SU-DHL-6 (cell line): ENCODE data around the gene SETD6.

ENCODE experiments used
- H2AFZ ChIP-seq: fragments of 200-600 bp; sonication (generic); 2 replicates; pipeline ENCODE4 v1.6.1; 2014; ENCODE audit warnings: low read depth, mild to moderate bottlenecking, moderate library complexity, mixed read lengths, antibody characterized with exemption, low read length; ENCODE audit not compliant: severe bottlenecking
- H3F3A ChIP-seq: fragments of 200-600 bp; shearing (Covaris generic); 2 replicates; pipeline ENCODE4 v1.6.0; 2016; ENCODE audit warnings: antibody characterized with exemption, mild to moderate bottlenecking; ENCODE audit not compliant: insufficient read depth
- H3K27ac ChIP-seq: fragments of 200-600 bp; sonication (generic); 2 replicates; pipeline ENCODE4 v1.5.1; 2016; ENCODE audit warnings: low read depth, mild to moderate bottlenecking, low read length, moderate library complexity, mixed read lengths
- H3K27me3 ChIP-seq: fragments of 200-600 bp; sonication (generic), shearing (Covaris generic); 2 replicates; pipeline ENCODE4 v1.6.0; 2014; ENCODE audit warnings: mild to moderate bottlenecking, low read length
- H3K36me3 ChIP-seq: fragments of 200-600 bp; sonication (generic); 2 replicates; pipeline ENCODE4 v1.6.1; 2014; ENCODE audit warnings: mild to moderate bottlenecking, low read length, mixed read lengths
- H3K4me2 ChIP-seq: fragments of 300-600, 200-600 bp; shearing (Covaris generic), sonication (generic); 2 replicates; pipeline ENCODE4 v1.6.0; 2014; ENCODE audit warnings: low read length, low read depth, mild to moderate bottlenecking; ENCODE audit not compliant: poor library complexity, severe bottlenecking
- H3K4me3 ChIP-seq: fragments of 200-600 bp; sonication (generic); 2 replicates; pipeline ENCODE4 v1.5.1; 2014; ENCODE audit warnings: antibody characterized with exemption, low read length, mild to moderate bottlenecking, mixed read lengths; ENCODE audit not compliant: insufficient read depth, poor library complexity, severe bottlenecking
- H3K79me2 ChIP-seq: fragments of 200-600 bp; sonication (generic); 2 replicates; pipeline ENCODE4 v1.6.1; 2014; ENCODE audit warnings: mild to moderate bottlenecking, low read length, moderate library complexity; ENCODE audit not compliant: insufficient read depth
- H3K9ac ChIP-seq: fragments of 200-600 bp; sonication (generic); 2 replicates; pipeline ENCODE4 v1.7.0; 2014; ENCODE audit warnings: mild to moderate bottlenecking, low read length
- H3K9me2 ChIP-seq: fragments of 200-600 bp; sonication (generic); replicated peaks from 2 replicates; pipeline ENCODE4 v1.6.1; 2014; ENCODE audit warnings: low read length; ENCODE audit not compliant: insufficient read depth
- H3K9me3 ChIP-seq: fragments of 200-600 bp; sonication (generic); 2 replicates; pipeline ENCODE4 v1.6.1; 2014; ENCODE audit warnings: low read length, mixed read lengths; ENCODE audit not compliant: insufficient read depth
- H4K20me1 ChIP-seq: fragments of 200-600 bp; sonication (generic); 2 replicates; pipeline ENCODE4 v1.6.1; 2014; ENCODE audit warnings: low read depth, mild to moderate bottlenecking, antibody characterized with exemption, low read length, moderate library complexity, mixed read lengths
- CTCF ChIP-seq: fragments of 200-600 bp; sonication (generic); IDR thresholded peaks from one replicate; pipeline ENCODE4 v1.5.1; 2017; ENCODE audit warnings: antibody characterized with exemption, mild to moderate bottlenecking, low read length, moderate library complexity; ENCODE audit not compliant: insufficient read depth, poor library complexity, severe bottlenecking
- EZH2phosphoT487 ChIP-seq: fragments of 200-600 bp; sonication (generic), shearing (Covaris generic); conservative IDR thresholded peaks from 2 replicates; pipeline ENCODE4 v1.6.1; 2018; ENCODE audit warnings: mild to moderate bottlenecking, antibody characterized with exemption, low read length, moderate library complexity, mixed read lengths

SETD6 gene

GRCh38 chr16:58535100-58535499 is 19.8 kb downstream of the SETD6 start:
- peaks cover 17% of the 10 kb centered on the region; the same call in 1 of the 2 replicates for H3F3A ChIP-seq
- no peak overlapping the region for H3K4me2 ChIP-seq
- no peaks in the 10 kb centered on the region for H3K9me3 ChIP-seq
- no peaks in the 10 kb centered on the region for H3K27me3 ChIP-seq
- no peak overlapping the region for H3K9ac ChIP-seq
- H2AFZ ChIP-seq, result no peak overlapping the region
- H3K4me3 ChIP-seq, result no peak overlapping the region
- no peaks in the 10 kb centered on the region for H4K20me1 ChIP-seq
- H3K79me2 ChIP-seq, result no peaks in the 10 kb centered on the region; the same call in 1 of the 2 replicates
- peaks cover 79% of the 10 kb centered on the region for H3K36me3 ChIP-seq
- no peaks in the 10 kb centered on the region for H3K9me2 ChIP-seq
- H3K27ac ChIP-seq, result no peak overlapping the region
- TF ChIP-seq CTCF (no peak), EZH2phosphoT487 (no peak)

GRCh38 chr16:58536278-58536677 is 21.0 kb downstream of the SETD6 start:
- TF ChIP-seq EZH2phosphoT487 (no peak), CTCF (no peak)
- Histone ChIP-seq H3K27ac (no peak overlapping the region), H3K36me3 (peaks cover 77% of the 10 kb centered on the region), H3K79me2 (no peaks in the 10 kb centered on the region; the same call in 1 of the 2 replicates), H3K4me2 (no peak overlapping the region), H3K9ac (no peak overlapping the region), H3F3A (peaks cover 20% of the 10 kb centered on the region; the same call in 1 of the 2 replicates), H3K4me3 (no peak overlapping the region), H3K27me3 (no peaks in the 10 kb centered on the region), H2AFZ (no peak overlapping the region), H3K9me3 (no peaks in the 10 kb centered on the region), H4K20me1 (no peaks in the 10 kb centered on the region), H3K9me2 (no peaks in the 10 kb centered on the region)

GRCh38 chr16:58537124-58537906 is 22.0 kb downstream of the SETD6 start:
- peaks cover 76% of the 10 kb centered on the region for H3K36me3 ChIP-seq

More at GRCh38 chr16:58537124-58537906, 22.0 kb downstream of the SETD6 start:
- TF ChIP-seq CTCF (no peak), EZH2phosphoT487 (no peak)
- Histone ChIP-seq H3K4me2 (no peak overlapping the region), H3K79me2 (no peaks in the 10 kb centered on the region; the same call in 1 of the 2 replicates), H4K20me1 (no peaks in the 10 kb centered on the region), H3K9me2 (no peaks in the 10 kb centered on the region), H2AFZ (no peak overlapping the region), H3K4me3 (no peak overlapping the region), H3K27ac (no peak overlapping the region), H3F3A (peaks cover 20% of the 10 kb centered on the region; the same call in 1 of the 2 replicates), H3K9me3 (no peaks in the 10 kb centered on the region), H3K9ac (no peak overlapping the region), H3K27me3 (no peaks in the 10 kb centered on the region)
